Activated T-helper 9 cell treated with anti-CD3 and anti-CD28 coated beads, Interleukin-2, amount 50 U/mL, for 16 hours (primary cell): ENCODE measurements around the gene TUBB4B.

Experiments
- DNase-seq: peaks from one replicate; pipeline ENCODE4 v3.0.0-alpha.2; 2020; ENCODE audit warnings: low read depth

The TUBB4B gene

GRCh38 chr9:137212520-137212919, 28.6 kb upstream of the TUBB4B start:
- no peak for DNase-seq

DNA sequence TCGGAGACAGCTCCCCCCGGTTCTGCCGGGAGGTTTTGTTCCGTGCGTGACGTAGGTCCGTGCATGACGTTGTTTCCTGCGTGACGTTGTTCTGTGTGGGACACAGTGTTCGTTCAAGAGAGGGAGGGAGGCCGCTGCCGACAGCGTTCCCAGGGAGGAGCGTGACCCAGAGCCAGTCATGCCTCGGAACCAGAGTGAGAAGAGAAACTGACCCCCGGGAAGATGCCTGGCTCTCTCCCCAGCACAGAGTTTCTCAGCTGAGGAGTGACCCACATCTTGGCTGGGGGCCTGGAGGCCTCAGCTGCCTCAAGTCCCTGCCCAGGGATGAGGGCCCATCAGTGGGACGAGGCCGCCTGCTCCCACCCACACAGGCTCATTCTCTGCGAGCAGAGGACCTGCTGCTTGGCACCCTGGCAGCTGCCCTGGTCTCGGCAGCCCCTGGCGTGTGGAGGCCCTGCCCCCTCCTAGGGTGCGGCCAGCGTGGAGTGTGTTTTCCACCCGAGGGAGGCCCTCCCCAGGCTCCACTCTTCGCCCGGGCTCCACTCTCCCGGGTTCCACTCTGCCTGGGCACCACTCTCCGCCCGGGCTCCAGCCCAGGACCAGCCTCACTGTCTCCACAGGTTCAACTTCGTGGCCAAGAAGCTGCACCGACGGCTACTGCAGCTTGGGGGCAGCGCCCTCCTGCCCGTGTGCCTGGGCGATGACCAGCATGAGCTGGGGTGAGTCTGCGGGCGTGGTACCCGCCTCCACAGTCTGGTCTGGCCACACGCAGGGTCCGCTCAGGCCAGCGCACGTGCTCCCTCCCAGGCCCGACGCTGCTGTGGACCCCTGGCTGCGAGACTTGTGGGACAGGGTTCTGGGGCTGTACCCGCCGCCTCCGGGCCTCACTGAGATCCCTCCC, 27.7 kb upstream of the TUBB4B start:
- no peak for DNase-seq

DNA sequence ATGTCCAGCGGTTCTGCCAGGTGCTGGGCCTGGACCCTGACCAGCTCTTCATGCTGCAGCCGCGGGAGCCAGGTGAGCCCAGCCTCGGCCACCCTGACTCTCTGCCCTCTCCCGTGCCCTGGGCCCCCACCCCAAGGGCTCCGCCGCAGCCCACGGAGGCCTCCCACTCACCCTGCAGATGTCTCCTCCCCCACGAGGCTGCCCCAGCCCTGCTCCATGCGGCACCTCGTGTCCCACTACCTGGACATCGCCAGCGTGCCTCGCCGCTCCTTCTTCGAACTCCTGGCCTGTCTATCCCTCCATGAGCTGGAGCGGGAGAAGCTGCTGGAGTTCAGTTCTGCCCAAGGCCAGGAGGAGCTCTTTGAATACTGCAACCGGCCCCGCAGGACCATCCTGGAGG, 26.5 kb upstream of the TUBB4B start:
- no peak for DNase-seq

- DNase-seq: no peak
These were observed 25.7 kb upstream of the TUBB4B start for GRCh38 chr9:137215196-137215986.

DNA sequence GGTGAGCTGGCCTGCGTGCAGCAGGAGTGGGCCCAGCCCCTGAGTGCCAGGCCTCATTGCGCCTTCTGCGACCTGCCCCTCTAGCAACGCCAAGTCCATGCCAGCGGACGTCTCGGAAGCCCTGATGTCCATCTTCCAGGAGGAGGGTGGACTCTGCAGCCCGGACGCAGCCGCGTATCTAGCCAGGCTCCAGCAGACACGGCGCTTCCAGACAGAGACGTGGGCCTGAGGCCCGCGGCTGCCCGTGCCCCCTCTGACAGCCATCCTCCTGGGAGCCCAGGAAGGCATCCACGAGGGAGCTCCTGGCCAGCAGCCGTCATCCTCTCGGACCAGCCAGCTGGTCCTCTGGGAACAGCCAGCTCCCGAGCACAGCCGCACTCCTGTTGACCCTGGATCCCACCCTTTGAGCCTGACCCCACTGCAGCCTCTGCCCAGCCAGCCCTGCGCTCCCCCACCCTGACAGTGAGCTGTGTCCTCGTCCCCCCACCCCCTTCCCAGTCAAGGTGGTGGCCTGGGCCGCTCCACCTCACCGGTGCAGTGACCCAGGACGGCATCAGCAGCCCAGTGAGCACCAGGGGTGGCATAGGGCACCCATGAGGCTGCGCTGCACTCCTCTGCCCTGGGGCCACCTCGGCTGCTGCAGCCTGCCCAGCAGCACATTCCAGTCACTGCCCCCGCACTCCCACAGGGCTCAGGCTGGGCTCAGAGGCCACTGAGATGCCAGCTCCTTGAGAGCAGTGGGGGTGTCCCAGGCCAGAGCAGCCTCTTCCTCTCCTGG, 24.7 kb upstream of the TUBB4B start:
- no peak for DNase-seq

DNA sequence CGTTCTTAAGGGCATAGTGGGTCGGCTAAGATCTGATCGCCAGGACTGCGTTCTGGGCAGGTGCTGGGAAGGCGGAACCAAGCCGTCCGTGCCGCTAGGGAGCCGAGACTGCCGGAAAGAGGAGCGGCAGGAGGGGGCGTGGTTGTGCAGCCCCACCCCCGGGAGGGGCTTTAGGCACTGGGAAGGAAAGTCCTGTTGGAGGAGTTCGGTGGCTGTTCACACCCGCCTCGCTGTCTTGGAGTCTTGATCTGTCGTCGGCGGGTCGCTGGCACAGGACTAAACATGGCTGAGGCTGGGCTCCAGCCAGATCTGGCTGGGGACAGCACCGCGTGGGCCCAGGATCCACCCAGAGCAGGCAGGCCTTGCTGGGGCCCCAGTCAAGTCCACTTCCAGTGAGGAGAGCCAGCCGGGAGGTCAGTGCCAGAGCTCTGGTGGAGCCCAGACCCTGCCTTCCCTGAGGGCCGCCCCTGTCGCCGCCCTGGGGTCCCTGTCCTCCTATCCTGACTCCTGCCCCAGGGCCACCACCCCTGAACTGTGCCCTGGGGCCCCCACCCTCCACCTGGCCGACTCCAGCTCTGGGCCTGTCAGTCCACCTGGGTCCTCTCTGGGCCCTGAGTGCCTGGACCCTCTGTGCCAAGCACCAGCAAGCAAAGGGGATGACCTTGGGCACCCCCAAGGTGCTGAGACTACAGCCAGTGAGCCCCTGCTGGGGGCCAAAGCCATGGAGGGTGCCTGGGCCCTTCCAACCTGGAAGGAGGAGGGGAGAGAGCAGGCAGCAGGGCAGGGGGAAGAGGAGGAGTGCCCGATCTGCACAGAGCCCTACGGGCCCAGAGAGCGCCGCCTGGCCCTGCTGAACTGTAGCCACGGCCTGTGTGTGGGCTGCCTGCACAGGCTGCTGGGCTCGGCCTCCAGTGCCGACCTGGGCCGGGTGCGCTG, 23.5 kb upstream of the TUBB4B start:
- no peak for DNase-seq

- DNase-seq: no peak
These were observed 22.8 kb upstream of the TUBB4B start for GRCh38 chr9:137218212-137218753.

DNA sequence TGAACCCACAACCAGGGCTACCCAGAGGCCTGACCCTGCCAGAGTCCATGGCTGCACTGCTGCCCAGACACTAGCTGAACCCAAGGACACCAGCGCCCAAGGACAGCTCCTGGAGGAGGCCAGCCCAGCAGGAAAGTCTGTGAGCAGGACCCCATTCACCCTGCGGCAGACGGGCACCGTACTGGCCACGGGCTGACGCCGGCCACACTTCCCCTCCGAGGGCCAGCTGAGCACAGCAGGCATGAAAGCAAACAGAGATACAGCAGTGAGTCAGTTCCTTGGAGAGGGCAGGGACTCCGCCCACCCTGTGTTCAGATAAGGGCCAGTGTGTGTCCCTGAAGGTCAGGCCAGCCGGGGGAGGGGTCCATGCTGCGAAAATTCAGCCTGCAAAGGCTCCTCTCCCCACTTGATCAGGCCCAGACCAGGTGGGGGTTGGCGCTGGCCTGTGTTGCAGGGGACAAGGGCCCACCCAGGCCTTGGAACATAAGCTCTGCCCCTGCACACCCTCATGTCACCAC, 22.3 kb upstream of the TUBB4B start:
- DNase-seq: no peak

DNA sequence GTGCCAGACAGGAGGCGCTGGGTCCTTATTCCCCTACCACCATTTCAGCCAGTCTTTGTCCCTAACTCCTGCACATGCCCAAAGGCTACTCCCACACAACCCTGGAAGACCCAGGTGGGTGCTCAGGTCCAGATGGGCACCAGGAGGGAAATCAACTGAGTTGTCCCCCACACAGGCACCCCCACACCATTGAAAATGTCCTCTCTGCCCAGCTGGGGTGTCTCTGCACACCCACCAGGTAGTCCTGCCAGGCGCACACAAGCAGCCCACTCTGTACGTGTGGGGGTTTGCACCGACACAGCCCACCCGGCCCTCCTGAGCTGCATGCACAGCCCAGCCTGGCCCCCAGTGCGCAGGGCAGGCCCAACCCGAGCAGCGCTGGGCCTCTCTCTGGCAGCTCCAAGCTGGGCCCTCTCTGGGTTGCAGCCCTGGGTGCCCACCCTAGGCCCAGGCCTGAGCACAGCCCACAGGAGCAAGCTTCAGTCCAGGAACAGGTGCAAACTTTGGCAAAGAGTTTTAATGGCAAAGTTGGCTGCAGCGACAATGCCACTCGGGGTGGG, 21.2 kb upstream of the TUBB4B start:
- no peak for DNase-seq

- DNase-seq: no peak
These were observed 20.6 kb upstream of the TUBB4B start for GRCh38 chr9:137220317-137221094.

- DNase-seq: no peak
These were observed 20.0 kb upstream of the TUBB4B start for GRCh38 chr9:137221095-137221505.

DNA sequence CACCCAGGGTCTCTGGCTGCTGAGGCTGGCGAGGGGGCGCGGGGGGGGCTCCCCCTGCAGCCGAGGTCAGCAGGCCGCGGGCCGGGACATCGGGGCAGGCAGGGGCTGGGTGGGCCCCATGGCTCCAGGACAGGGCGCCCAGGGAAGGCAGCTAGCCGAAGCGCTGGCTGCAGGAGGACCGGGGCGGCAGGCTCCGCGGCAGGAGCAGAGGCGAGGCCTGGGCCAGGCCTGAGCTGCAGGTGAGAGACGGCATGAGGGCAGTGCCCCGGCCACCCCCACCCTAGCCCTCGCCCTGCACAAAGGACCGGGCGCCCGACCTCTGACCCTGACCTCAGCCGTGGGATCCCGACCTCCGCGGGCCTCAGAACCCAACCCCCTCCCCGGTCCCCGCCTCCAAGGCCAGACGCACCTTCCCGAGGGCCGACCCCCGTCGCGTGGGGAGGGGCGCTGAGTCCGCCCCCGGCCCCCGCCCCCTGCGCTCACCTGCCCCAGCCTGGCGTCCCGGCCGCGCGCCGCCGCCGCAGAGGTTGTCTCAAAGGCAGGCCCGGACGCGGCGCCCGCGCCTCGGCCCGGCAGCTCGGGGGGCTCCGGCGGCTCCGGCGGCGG, 19.5 kb upstream of the TUBB4B start:
- DNase-seq: no peak

- no peak for DNase-seq
These were observed 18.7 kb upstream of the TUBB4B start, which contains the start of gene RNF208 for GRCh38 chr9:137222190-137223077. Gene RNF208 (minus strand): TSS chr9:137222240. CDS start chr9:137221212, 1,028 bp downstream.

DNA sequence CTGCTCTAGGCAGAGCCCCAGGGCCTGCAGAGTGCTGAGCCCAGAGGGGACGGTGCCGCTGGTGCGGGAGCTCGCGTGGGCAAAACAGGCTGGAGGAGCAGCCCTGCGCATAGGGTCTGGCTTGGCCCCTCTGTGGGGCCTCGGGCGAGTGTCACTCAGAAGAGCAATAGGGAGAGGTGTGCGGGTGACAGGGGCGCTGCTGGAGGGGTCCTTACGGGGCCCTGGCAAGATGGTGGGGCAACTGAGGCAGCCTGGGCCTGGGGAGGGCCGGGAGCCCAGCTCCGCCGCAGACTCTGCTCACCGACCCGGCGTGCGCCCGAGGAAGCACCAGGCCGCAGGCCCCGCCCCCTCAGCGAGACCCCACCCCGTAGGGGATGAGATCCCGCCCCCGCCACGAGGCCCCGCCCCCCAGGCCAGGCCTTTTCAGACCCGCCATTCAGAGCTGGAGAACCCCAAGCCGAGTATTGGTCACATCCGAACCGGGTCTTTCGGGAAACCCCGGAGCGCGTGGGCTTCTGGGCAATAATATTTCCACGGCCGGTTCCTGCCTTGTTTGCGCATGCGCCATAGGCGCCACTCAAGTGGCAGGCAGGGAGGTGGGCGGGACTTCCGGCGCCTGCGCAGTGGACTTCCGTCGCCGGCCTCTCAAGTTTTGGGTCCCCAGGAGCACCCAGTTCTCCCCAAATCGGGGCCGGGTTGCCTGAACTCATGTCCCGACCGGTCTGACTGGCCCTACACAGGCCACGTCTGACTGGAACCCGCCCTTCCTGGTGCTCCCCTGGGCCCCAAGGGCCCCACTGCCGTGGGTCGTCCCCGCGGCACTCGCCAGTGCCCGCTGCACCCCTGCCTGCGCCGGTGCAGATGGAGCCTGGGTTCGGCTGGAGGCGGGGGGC, 17.8 kb upstream of the TUBB4B start:
- peak; percentile 97 for DNase-seq

DNA sequence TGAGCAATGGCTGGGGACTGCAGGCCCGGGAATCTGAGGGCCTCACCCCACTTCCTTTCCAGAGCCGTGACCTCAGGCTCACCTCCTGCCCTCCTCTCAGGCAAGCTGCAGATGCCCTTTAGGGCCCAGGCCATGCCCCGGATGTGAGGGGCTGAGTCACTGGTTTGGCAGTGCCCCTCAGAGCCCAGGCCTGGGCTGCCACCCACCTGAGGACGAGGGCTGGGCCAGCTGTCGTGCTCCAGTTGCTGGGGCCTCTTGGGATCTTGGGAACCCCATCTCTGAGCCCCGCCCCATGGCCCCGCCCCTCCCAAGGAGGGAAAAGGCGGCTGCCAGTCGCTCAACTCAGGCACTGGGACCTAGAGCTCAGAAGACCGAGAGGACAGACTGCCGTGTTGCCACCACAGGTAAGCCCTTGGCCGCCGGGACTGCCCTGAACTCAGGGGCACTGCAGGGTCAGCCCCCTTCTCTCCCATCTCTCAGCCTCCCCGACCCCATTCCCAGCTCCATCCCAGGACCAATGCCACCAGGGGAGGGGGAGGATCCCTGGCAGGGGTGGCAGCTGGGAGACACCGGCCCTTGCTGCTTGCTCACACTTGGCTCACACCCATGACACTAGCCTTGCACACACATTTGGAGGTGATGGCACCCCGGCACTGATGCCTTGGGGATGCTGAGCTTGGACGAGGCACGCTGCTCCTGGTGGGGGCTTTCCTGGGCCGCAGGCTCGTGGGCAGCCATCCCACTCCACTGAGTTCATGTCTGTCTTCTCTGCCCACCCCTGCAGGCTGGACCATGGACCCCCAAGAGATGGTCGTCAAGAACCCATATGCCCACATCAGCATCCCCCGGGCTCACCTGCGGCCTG, 16.0 kb upstream of the TUBB4B start, which contains the start of gene CYSRT1:
CYSRT1 (plus strand) TSS at position 345 of the 865 bp plus-strand sequence; CDS start at position 793, 448 bp downstream.
- no peak for DNase-seq
